HG02943 (cell line): ENCODE data around the gene PIERCE2.
"Not testable (repeated sequence)": the region's sequence is repeated elsewhere in the genome, so short reads cannot be mapped to it uniquely, and the experiment has no call there.

Experiments used
- ATAC-seq: cut with Tn5 transposase; IDR thresholded peaks from one replicate; pipeline ENCODE4 v1.9.1; 2021; ENCODE audit warnings: mild to moderate bottlenecking, low read depth, moderate library complexity; ENCODE audit not compliant: unreplicated experiment

Gene PIERCE2

GRCh38 chr15:55408012-55408928 is at the start of gene PIERCE2, which contains the start of gene CCPG1:
TSS of gene PIERCE2 (plus strand) at chr15:55408495. CDS start at chr15:55408769, 274 bp downstream.
TSS of gene CCPG1 (minus strand) at chr15:55408359. CDS start at chr15:55389424, 18,935 bp downstream.
- peak; percentile 94 for ATAC-seq

- ATAC-seq: no peak
Measured at GRCh38 chr15:55360256-55360655, 48.0 kb upstream of the PIERCE2 start.

- ATAC-seq: no peak
Measured at GRCh38 chr15:55361048-55361447, 47.2 kb upstream of the PIERCE2 start.

- no peak for ATAC-seq
Measured at GRCh38 chr15:55362641-55363040, 45.7 kb upstream of the PIERCE2 start.

GRCh38 chr15:55366981-55367380 is 41.3 kb upstream of the PIERCE2 start:
- no peak for ATAC-seq

GRCh38 chr15:55372701-55373440 is 35.4 kb upstream of the PIERCE2 start:
- no peak for ATAC-seq

- ATAC-seq: no peak
Measured at GRCh38 chr15:55379095-55379494, 29.2 kb upstream of the PIERCE2 start.

GRCh38 chr15:55381595-55381994 is 26.7 kb upstream of the PIERCE2 start:
- ATAC-seq: no peak

- ATAC-seq: no peak
Measured at GRCh38 chr15:55383687-55384086, 24.6 kb upstream of the PIERCE2 start.

- no peak for ATAC-seq
Measured at GRCh38 chr15:55387027-55387426, 21.3 kb upstream of the PIERCE2 start.

- ATAC-seq: no peak
Measured at GRCh38 chr15:55389264-55389607, 19.1 kb upstream of the PIERCE2 start.

- no peak for ATAC-seq
Measured at GRCh38 chr15:55394694-55395093, 13.6 kb upstream of the PIERCE2 start.

- ATAC-seq: no peak
Measured at GRCh38 chr15:55398243-55398642, 10.1 kb upstream of the PIERCE2 start.

GRCh38 chr15:55400050-55400449 is 8.2 kb upstream of the PIERCE2 start:
- not testable (repeated sequence) for ATAC-seq

- ATAC-seq: no peak
Measured at GRCh38 chr15:55401786-55402246, 6.5 kb upstream of the PIERCE2 start.

GRCh38 chr15:55402707-55403106 is 5.6 kb upstream of the PIERCE2 start:
- ATAC-seq: no peak

- no peak for ATAC-seq
Measured at GRCh38 chr15:55403531-55403930, 4.8 kb upstream of the PIERCE2 start.

- ATAC-seq: no peak
Measured at GRCh38 chr15:55407498-55408011, 740 bp upstream of the PIERCE2 start.

- not testable (repeated sequence) for ATAC-seq
Measured at GRCh38 chr15:55408976-55409375, 681 bp downstream of the PIERCE2 start.

GRCh38 chr15:55417678-55418077 is 9.4 kb downstream of the PIERCE2 start:
- not testable (repeated sequence) for ATAC-seq
